HG03280 (cell line): ENCODE results near the gene TM7SF2.

Source experiments
- ATAC-seq: cut with Tn5 transposase; IDR thresholded peaks from one replicate; pipeline ENCODE4 v1.9.1; 2021; ENCODE audit warnings: mild to moderate bottlenecking, moderate library complexity; ENCODE audit not compliant: unreplicated experiment

Gene TM7SF2

DNA sequence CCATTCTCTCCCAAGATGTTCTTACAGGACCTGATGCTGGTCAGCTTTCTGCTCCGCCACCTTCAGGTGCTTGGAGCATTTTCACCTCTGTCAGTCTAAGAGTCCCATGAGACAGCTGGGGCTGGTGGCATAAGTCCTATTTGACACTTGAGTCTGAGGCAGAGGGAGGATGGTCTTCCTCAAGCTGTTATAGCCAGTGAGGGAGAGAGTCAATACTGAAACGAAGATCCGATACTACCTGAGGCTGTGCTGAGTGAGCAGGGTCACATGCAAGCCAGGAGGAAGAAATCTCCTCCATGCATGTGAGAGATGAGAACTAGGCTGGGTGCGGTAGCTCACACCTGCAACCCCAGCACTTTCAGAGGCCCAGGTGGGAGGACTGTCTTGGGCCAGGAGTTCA lies 22.1 kb upstream of the TM7SF2 start:
- ATAC-seq, result no peak

DNA sequence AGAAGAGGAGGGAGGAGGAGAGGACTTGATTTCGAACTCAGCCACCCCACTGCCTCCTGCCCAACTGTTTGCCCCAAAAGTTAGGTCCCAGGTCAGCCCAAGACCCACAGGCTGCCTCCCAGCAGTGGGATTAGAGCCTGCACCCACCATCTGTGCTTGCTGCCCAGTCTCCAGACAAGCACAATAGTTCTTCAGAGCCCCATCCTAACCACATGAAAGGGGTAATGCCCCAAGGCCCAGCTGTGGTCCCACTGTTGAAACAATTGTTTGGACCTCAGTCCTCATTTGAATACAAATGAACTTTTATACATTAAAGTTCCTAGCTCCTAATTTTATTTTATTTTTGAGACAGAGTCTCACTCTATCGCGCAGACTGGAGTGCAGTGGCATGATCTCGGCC lies 21.0 kb upstream of the TM7SF2 start:
- no peak for ATAC-seq

DNA sequence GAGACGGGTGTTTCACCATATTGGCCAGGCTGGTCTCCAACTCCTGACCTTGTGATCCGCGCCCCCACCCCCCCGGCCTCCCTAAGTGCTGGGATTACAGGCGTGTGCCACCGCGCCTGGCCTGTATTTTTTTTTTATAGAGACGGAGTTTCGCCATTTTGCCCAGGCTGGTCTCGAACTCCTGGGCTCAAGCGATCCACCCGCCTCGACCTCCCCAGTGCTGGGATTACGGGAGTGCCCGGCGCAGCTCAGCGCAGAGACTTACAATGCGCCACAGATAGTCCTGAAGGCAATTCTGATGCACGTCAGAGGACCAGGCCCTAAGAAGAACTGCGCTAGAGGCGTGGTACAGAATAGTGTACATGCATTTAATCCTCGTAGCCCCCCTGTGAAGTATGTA lies 16.2 kb upstream of the TM7SF2 start:
- ATAC-seq, result no peak

DNA sequence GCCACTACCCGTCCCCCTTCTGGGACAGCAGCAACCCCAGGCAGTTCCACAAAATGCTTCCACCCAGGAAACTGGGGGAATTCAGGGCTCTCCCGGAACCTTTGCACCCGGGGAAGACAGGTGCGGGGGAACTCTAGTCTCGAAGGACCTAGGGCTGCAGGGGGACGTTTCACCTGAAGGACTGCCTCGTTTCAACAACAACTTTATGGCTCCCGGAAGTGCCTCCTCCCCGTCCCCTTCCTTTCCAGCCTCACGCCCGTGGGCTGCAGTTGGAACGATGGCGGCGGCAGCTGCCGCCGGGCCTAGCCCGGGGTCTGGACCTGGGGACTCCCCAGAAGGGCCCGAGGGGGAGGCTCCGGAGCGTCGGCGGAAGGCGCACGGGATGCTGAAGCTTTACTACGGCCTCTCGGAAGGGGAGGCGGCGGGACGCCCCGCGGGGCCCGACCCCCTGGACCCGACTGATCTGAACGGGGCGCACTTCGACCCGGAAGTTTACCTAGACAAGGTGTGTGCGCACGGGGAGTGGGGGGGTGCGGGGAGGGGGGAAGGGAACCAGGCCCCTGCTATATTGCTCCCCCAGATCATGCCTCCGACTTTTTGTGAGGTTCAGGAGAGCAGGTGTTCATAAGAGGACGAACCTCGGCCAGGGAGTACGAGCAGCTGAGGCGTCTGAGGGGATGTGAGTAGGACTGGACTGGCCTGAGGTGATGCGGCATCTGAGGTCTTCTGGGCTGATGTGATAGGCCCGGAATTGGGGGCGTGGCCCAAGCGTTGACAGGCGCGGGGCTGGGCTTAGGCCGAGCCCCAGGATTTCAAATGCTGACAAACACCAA lies 15.5 kb upstream of the TM7SF2 start, which contains the start of gene VPS51:
Gene VPS51 (plus strand): TSS at position 241 of the 833 bp plus-strand sequence. CDS start 37 bp downstream, at position 278.
- peak; percentile 86 for ATAC-seq

DNA sequence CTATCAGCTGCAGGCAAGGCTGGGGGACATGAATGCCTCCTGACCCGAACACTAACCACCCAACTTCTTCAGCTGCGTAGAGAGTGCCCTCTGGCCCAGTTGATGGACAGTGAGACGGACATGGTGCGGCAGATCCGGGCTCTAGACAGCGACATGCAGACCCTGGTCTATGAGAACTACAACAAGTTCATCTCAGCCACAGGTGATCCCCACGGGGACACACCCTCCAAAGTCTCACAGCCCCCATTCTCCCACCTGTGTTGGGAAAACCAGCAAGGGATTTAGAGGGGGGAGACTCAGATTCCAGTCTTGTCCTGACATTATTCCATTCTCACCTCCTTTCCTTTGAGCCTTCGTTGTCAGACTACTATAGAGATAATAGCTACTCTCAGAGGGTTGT lies 14.7 kb upstream of the TM7SF2 start:
- no peak for ATAC-seq

DNA sequence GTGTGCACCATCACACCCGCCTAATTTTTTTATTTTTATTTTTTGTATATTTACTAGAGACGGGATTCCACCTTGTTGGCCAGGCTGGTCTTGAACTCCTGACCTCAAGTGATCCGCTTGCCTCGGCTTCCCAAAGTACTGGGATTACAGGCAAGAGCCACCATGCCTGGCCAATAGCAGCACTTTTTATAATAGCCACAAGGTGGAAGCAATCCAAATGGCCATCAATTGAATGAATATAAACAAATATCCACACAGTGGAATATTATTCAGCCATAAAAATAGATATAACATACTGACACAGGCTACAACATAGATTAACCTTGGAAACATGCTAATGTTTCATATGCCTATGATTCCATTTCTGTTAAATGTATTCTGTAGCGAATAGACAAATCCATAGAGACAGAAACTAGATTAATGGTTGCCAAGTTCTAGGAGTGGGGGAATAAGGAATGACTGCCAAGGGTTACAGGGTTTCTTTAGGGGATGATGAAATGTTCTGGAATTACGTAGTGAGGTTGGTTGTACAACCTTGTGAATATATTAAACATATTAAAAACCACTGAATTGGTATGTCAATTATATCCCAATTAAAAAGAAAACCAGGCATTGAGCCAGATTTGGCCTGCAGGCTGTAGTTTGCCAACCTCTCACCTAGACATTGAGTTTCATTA lies 10.9 kb upstream of the TM7SF2 start:
- ATAC-seq, result no peak

DNA sequence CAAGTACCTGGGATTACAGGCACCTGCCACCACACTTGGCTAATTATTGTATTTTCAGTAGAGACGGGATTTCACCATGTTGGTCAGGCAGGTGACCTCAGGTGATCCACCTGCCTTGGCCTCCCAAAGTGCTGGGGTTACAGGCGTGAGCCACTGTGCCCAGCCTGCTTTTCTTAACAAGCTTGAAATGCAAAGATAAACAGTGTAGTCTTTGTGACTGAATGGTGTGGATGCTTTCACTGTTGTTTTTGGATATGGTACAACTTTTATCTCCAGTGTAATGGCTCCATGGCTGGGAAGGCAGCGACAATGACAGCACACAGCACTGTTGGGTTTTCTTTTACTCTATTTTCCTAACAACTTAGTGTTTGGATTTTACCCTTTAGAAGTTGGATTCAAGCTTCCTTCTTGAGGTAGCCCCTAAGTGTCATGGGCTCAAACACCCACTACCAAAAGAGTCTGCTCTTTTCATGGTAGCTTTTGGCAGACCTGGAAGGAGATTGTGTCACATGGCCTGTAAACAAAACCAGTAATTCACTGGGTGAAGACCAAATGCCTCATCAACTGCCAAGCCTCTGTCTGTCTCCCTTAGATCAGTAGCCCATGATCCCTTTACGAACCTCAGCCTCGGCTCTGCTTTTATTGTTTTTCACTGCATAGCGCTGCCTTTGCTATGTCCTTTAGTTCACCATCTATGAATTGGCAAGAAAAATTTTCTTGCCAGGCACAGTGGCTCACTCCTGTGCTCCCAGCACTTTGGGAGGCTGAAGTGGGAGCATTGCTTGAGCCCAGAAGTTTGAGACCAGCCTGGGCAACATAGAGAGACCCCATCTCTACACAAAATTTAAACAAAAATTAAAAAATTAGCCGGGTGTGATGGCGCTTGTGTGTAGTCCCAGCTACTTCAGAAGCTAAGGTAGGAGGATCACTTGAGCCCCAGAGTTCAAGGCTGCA lies 9.3 kb upstream of the TM7SF2 start:
- ATAC-seq, result no peak

DNA sequence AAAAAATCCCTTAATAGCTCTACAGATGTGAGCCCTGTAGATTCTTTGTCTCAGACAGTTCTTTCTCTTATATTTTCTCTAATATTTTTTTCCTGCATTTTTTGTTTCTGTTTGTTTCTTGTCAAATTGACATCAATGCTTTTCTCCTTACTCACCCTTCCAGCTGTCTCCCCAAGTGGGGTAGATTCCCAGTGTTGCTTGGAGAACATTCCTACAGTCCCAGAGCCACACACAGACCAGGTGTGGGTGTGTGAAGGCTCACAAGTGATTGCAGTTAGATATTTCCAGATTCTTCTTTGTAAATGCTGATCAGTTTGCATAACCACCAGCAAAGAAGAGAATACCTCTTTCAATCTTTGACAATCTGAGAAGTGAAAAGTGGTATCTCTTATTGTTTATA lies 8.2 kb upstream of the TM7SF2 start:
- ATAC-seq, result no peak

DNA sequence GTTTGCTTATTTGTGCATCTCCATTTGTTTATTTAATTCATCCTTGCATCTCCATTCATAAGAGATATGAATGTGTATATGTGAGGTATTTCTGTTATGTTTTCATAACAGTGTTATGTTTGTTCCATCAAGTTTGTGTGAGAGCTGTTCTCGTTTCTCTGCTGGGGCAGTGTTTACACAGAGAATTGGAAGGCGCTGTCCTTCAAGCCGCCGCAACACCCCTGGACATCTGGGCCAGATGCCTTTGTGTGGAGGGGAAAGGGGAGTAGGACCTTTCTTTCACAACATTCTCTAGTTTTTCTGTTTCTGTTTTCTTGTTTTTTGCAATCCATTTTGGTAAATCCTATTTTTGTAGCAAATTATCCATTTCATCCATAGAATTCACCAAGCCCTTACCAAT lies 7.0 kb upstream of the TM7SF2 start:
- ATAC-seq, result no peak

DNA sequence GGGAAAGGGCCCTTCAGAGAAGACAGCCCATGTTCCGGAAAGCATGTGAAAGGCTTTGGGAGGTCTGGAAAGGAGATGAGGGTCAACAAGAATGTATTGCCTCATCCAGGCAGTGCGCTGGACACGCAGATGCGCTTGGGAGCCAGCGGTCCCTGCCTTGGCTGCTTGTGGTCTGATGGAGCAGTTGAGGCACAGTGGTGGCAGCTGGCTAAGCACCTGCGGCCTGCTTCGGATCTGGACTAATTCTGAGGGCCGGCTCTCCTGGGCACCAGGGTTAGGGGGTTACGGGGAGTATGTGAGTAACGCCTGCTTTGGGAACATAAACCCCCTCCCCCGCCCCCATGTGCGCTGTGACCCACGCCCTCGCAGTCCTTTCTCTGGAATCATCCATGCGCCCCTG lies 4.6 kb upstream of the TM7SF2 start:
- ATAC-seq, result no peak

DNA sequence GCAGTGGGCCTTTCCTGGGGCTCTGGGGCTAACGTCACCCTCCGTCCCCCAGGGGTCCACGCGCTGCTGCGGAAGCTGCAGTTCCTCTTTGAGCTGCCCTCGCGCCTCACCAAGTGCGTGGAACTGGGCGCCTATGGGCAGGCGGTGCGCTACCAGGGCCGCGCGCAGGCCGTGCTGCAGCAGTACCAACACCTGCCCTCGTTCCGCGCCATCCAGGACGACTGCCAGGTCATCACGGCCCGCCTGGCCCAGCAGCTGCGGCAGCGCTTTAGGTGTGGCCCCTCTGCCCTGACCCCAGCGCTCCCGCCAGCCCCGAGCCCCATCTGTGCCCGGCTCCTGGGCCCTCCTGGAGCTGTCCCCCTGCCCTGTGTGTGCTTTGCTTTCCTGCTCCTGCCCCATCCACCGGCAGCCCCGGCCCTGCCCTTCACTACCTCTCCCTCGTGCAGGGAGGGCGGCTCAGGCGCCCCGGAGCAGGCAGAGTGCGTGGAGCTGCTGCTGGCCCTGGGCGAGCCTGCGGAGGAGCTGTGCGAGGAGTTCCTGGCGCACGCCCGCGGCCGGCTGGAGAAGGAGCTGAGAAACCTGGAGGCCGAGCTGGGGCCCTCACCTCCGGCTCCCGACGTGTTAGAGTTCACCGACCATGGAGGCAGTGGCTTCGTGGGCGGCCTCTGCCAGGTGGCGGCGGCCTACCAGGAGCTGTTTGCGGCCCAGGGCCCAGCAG lies 3.8 kb upstream of the TM7SF2 start:
- no peak for ATAC-seq

DNA sequence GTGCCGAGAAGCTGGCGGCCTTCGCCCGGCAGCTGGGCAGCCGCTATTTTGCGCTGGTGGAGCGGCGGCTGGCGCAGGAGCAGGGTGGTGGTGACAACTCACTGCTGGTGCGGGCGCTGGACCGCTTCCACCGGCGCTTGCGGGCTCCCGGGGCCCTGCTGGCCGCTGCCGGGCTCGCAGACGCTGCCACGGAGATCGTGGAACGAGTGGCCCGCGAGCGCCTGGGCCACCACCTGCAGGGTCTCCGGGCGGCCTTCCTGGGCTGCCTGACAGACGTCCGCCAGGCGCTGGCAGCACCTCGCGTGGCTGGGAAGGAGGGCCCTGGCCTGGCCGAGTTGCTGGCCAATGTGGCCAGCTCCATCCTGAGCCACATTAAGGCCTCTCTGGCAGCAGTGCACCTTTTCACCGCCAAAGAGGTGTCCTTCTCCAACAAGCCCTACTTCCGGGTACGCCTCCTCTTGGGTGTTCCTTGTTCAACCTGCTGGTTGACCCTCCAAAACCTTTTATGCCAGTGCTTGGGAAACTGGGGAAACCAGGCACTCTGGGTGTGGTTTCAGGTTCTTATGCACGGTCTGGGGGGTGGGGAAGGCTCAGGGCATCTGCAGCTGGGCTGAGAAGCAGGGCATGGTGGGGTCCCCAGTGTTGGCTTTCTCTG lies 3.1 kb upstream of the TM7SF2 start:
- no peak for ATAC-seq

DNA sequence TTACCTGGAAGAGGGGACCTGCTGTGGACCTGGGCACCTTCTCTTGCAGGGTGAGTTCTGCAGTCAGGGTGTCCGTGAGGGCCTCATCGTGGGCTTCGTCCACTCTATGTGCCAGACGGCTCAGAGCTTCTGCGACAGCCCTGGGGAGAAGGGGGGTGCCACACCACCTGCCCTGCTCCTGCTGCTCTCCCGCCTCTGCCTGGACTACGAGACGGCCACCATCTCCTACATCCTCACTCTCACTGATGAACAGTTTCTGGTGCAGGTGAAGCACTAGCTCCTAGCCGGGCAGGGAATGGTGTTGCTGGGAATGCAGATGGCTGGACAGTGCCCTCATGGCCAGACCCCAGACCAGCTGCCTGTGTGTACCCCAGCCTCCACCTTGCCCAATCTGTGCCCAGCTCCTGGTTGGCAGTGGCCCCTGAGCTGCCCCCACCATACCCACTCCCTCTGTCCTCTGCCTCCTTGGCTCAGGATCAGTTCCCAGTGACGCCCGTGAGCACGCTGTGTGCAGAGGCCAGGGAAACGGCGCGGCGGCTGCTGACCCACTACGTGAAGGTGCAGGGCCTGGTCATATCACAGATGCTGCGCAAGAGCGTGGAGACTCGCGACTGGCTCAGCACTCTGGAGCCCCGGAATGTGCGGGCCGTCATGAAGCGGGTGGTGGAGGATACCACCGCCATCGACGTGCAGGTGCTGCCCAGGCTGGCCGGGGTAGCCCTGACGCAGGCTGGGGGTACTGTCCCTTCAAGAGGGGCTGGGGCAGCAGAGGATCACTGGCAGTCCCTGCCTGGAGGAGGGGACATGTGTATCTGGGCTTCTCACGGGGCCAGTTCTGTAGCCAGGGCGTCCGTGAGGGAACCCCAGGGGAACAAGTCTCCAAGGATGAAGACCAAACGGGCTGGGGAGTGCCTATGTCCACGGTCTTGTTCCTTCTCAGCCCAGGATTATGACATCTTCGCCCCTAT lies 2.2 kb upstream of the TM7SF2 start:
- ATAC-seq, result no peak

DNA sequence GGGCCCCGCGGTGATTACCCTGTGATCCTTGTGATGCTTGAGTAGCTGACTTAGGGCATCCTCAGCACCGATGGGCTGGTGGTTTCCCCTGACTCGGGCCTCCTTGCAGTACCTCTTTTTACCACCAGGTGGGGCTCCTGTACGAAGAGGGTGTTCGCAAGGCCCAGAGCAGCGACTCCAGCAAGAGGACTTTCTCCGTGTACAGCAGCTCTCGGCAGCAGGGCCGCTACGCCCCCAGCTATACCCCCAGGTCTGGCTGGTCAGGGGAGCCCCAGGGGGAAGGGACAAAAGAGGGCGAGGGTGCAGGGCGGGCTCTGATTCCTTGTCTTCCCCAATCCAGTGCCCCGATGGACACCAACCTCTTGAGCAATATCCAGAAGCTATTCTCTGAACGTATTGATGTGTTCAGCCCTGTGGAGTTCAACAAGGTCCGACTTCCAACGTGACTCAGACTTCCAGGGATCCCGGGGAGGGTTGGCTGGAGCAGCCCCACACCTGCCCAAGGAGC lies 1.3 kb upstream of the TM7SF2 start:
- no peak for ATAC-seq

DNA sequence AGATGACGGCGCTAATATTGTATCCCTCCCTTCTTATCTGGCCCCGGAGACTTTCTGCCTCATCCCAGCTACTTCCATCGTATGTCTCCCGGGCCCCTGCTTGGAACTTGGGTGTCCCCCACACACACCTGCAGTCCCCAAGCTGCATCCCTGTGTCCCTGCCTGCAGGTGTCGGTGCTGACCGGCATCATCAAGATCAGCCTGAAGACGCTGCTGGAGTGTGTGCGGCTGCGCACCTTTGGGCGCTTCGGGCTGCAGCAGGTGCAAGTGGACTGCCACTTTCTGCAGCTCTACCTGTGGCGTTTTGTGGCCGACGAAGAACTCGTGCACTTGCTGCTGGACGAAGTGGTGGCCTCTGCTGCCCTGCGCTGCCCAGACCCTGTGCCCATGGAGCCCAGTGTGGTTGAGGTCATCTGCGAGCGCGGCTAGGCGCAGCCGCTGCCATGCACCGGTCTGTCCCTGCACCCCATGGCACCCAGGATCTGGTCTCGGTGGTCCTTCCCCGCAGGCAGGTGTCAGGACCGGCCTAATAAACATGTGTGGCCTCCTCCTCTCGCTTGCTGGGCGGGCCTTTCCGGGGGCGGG lies 421 bp upstream of the TM7SF2 start:
- ATAC-seq, result no peak

DNA sequence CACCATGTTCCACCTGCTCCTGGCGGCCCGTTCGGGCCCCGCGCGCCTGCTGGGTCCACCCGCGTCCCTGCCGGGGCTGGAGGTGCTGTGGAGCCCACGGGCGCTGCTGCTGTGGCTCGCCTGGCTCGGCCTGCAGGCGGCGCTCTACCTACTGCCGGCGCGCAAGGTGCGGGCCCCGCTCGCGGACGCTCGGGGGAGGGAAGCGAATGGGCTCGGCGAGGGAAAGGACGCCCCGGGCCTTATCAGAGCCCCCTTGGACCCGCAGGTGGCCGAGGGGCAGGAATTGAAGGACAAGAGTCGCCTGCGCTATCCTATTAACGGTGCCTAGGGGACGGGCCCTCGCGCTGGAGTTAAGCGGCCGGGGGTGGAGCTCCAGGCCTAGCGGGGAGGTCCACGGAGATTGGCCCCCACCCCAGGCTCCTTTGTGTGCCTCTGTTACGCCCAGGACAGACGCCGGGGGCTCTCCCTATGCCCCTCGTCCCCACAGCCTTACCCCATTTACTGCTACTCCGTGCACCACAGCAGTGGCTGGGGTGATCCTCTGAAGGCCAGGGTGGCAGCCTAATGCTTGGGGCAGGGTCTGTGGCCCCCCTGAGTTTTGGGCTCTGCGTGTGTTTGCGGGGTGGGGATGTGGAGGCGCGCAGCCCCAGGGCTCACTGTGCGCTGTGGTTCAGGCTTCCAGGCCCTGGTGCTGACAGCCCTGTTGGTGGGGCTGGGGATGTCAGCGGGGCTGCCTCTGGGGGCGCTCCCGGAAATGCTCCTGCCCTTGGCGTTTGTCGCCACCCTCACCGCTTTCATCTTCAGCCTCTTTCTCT lies 1.1 kb downstream of the TM7SF2 start:
- no peak for ATAC-seq

DNA sequence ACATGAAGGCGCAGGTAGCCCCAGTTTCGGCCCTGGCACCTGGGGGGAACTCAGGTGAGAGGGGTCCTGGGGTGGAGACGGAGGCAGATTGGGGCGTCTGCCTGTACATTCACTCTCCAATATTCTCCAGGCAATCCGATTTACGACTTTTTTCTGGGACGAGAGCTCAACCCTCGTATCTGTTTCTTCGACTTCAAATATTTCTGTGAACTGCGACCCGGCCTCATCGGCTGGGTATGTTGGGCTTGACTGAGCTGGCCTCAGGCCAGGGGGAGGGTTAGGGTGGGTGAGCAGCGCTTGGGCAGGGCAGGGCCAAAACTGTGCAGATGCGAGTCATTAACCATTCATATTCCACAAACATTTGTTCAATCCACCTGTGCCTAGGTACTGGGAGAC lies 1.7 kb downstream of the TM7SF2 start:
- ATAC-seq, result no peak

DNA sequence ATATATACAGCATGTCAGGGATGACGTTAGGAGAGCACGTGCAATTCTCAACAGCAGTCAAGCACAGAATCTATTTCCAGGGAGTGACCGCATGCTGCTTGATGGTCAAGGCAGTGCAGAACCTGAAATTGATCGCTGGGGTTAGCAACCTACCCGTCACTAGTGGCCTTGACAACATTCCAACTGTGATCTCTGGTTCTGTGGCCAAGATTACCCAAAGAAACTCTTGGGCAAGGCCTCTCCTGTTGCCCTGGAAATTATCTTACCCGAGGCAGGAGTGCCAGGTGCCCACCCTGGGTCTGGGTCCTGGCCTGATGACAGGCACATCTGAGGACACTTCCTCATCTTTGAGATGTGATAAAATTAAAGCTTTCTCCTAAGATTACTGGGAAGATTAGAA lies 2.2 kb downstream of the TM7SF2 start:
- ATAC-seq, result no peak
